NCI-H1436 treated with DMSO at 0.1 percent for 48 hours (cell line): ENCODE results near the gene EPAS1.

Source experiments
- DNase-seq: peaks from one replicate; lab custom pipeline; 2025; lab: John Stamatoyannopoulos, UW

Gene EPAS1

DNA sequence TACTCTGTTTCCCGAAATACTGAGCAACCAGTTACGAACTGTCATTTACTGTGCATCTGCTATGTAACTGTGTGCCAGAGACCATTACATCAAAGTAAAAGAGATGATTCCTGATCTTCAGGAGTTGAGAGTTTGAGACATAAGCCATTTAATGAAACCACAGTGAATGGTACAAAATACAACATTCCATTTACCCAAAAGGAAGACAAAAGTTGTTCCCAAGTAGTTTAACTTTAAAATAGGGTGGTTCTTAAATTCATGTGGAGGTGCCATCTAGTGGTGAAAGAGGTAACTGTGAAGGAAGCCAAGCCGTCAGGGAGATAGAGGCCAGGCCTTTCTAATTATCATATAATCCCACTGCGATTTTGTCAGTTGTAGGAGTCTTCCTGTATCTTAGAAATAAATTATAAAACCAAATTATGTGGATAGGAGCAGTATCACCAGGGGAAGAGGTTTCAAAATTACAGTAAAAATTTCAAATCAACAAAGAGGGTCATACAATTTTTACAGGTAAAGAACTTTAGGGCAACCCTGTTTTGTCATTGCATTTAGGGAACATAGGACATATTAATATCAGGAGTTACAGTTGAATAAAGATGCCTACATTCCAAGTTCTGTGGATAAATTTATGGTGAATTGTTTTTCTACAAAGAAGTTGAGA is 67.7 kb downstream of the EPAS1 start:
- DNase-seq: no peak

DNA sequence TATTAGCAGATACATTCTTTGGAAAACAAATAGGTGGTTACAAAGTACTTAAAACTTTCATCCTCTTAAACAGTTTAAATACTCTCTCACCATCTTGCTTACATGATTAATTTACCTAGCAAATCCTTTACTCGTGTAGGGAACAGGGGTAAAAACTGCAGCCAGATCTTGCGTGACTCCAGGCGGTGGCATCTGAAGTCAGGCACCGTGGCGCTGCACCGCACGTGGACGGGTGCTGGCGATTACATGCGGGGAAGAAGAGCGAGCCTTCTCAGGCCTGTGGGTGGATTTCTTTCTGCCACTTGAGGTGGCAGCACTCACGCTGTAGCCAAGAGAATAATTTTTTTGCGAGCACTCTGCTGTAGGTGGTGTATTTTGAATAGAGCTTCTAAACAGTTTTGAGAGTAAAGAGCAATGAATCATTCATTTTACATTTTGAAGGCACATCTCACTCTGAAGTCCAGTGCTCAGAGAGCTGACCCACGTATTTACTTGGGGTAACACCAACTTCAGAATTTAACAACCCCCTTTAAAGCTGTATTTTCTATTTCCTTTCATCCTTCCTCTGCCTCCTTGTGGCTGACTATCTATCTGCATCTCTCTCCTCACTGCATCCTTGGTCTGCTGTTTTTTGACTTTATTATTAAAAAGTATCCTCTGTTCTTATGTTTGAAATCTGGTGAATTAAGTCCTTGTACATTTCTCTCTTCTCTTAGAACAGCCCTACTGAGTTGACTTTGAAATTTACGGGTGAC is 68.9 kb downstream of the EPAS1 start:
- DNase-seq: no peak

DNA sequence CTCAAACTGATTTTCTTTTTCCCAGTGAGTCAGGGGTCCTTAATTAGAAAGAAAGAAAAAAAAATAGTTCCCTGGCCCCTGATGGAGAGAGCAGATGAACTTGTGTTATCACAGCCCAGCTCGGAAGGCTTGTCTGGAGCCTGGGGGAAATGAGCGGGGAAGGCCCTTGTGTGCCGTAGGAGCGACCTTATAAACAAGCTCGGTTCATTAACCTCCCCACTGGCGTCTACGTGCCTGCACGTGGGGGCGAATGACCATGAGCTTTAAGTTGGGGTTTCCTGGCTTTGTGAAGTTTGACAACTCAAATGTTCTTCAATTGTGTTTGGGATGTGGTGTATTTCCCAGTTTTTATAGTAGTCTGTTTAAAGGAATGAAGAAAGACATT is 69.5 kb downstream of the EPAS1 start:
- no peak for DNase-seq

DNA sequence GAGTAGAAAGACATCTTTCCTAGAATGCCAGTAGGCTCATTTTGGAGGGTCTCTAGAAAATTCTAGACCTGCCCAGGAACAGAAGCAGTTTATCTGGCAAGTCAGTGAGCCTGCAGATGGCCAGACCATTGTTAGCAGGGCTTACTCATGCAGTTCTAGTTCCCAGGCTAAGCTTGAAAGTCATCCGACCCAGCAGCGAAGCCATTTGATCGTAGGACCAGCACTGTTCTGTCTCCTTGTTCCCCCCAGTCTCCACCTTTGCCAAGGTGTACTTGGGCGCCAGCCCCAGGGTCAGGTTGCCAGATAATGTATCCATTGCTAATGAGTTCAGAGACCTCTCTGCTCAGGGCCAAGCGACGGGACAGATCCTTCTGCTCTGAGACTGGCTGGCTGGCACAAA is 70.1 kb downstream of the EPAS1 start:
- DNase-seq: no peak

DNA sequence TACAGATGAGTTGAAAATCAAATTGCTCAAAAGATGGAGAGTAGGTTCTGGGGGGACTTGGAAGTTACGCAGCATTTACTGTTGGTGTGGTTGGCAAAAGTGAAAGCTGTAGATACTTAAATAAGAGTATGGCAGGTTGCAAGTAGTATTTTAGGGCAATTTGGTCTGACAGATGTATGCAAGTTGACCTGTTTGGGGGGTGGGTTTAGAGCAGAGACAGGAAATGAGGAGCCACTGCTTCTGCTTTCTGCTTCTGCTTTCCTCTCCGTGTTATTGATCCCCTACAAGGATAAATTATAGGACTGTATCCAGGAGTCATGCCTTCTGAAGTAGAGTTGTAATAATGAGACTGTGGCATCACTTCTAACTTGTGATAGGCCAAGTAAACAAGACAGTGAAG is 71.2 kb downstream of the EPAS1 start:
- DNase-seq: no peak

DNA sequence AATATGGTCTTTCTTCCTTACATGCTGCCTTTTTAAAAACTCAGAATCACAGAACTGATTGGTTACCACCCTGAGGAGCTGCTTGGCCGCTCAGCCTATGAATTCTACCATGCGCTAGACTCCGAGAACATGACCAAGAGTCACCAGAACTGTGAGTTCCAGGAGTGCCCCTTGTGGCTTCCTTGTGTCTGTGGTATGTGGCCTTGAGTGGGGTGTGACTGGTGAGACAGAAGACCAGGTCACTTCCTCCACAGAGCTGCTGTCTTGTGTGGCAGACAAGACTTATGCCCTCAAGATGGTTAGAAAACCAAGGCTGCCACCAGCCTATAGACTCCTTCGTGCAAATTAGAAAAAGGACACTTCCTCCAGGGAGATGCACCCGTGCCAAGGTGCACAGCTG is 72.6 kb downstream of the EPAS1 start:
- no peak for DNase-seq

DNA sequence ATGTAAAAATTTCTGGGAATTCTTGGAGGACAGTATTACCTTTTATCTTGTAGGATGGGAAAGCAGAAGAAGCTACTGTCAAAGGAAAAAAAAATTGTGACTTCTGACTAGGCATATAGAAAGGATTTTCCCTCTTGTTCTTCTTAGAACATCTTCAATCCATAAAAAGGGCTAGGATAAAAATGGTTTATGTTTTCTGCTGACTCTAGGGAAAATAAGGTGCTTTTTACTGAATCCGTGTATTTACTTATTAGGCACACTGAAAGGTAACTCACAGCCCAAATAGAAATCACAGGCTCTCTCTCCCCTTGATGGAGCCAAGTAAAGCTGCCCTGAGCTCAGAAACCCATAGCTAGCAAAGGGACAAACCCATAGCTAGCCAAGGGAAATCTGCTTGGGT is 74.6 kb downstream of the EPAS1 start:
- DNase-seq: no peak

DNA sequence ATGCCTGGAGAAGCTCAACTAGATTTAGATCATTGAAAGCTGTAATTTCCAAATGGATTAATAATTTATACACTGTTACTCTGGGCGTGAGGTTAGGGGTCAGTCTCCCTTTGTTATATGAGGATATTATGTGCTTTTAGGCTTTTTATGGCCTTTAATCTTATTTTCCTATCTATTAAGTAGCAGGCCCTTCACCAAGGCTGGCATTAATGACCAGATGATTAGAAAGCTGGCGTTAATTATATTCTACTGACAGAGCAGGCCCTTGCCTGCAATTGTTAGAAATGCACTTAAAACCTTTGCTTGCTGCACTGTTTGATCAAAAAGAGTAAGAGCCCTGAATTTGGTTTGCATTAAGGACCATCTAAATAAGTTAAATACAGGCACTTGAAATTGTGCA is 75.3 kb downstream of the EPAS1 start:
- DNase-seq: no peak

DNA sequence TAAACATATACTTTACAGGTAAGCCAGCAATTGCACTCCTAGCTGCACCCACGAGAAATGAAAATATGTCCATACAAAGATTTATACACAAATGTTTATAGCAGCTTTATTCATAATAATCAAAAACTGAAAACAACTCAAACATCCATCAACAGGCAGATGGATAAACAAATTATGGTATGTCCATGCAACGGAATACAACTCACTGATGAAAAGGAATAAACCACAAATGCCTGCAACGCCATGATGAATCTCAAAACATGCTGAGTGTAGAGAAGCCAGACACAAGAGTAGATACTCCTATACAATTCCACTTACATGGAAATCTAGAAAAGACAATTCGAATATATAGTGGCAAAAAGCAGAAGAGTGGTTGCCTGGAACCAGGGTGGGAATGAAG is 76.0 kb downstream of the EPAS1 start:
- no peak for DNase-seq

DNA sequence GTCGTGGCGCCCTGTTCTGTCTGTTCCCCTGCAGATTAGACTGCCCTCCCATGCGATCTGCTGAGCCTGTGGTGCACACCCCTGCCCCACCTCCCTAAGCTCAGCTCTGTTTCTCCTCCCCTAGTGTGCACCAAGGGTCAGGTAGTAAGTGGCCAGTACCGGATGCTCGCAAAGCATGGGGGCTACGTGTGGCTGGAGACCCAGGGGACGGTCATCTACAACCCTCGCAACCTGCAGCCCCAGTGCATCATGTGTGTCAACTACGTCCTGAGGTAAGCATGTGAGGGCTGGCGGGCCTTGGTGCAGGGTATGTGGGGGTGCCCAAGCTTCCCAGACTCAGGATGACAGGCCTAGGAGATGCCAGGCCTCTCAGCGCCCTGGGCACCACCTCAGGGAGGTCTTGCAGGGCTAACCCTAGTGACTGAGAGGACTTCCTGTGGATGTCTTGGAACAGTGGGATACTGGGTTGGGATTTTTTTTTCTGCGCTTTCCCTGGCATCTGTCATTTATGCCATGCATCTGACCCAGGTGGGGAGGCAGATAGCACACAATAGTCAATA is 78.4 kb downstream of the EPAS1 start:
- DNase-seq: no peak

DNA sequence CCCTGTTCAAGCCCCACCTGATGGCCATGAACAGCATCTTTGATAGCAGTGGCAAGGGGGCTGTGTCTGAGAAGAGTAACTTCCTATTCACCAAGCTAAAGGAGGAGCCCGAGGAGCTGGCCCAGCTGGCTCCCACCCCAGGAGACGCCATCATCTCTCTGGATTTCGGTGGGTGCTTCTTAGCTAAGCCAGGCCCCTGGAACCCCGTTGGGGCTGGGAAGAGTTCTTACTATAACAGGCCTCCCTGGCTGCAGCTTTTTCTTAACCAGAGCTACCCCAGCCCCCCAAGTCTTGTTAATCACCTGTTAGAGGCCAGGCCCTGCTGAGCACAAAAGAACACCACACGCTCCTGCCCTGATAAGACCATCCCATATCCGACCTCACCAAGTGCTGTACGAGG is 79.4 kb downstream of the EPAS1 start:
- DNase-seq: no peak

DNA sequence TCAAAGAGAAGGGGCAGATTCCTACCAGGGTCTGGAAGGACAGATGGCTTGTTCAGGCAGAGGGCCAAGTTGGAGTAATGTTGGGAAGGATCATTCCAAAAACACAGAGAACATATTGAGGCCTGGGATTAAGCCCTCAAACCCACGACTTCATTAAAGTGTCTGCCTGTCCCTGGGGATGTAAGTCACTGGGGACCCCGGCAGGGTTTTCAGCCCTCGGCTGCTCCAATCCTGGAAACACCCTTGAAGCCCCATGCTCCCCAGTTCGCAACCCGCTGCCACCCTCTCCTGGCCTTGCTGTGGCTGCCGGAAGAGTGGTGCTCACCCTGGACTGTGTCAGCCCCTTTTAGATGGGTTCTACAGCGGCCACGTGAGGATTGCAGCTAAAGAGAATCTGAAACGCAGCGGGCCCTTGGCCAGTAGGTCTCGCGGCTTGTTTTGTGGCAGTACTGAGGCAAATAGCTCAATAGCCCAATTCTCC is 79.9 kb downstream of the EPAS1 start:
- DNase-seq: no peak

DNA sequence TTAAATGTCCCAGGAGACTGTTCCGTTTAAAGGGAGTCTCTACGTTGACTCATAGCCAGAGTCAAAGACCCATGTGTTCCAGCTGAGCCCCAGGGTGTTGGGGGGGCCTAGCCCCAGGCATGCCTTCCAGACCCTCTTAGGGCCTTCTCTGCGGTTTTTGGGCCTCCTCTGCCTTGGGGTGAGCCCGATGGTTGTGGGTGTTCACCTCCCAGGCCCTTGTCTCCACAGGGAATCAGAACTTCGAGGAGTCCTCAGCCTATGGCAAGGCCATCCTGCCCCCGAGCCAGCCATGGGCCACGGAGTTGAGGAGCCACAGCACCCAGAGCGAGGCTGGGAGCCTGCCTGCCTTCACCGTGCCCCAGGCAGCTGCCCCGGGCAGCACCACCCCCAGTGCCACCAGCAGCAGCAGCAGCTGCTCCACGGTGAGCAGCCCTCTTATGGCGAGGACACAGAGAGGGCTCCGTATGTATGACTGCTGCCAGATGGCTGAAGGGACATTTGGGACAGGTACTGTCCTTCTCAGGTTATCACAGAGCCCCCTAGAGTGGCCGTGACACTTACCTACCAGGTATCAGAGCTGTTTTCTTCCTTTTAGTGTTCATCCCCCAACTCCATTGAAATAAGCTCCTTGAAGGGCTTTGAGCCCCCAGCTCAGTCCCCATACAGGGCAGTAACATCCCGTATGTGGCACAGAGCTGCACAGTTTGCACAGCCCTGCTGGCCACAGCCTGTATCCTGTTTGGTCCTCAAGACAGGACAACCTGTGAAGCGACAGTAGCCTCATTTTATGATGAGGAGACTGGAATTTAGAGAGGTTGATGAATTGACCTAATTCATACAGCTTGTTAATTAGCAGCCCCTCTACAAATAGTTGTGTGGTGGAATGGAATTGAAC is 80.7 kb downstream of the EPAS1 start:
- DNase-seq: no peak

DNA sequence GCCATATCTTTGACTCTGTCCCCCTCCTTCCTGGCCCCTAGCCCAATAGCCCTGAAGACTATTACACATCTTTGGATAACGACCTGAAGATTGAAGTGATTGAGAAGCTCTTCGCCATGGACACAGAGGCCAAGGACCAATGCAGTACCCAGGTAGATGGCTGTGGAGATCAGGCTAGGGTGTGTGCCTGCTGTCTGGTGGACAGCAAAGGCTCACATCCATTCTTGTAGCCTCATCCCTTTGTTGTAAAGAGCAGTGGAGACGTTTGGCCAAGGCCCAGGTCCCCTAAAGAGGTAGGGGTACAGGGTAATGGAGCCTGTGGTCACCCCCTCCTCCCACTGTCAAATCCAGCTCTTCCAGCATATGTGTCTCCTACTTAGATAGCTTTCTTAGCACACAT is 81.4 kb downstream of the EPAS1 start:
- DNase-seq: no peak

DNA sequence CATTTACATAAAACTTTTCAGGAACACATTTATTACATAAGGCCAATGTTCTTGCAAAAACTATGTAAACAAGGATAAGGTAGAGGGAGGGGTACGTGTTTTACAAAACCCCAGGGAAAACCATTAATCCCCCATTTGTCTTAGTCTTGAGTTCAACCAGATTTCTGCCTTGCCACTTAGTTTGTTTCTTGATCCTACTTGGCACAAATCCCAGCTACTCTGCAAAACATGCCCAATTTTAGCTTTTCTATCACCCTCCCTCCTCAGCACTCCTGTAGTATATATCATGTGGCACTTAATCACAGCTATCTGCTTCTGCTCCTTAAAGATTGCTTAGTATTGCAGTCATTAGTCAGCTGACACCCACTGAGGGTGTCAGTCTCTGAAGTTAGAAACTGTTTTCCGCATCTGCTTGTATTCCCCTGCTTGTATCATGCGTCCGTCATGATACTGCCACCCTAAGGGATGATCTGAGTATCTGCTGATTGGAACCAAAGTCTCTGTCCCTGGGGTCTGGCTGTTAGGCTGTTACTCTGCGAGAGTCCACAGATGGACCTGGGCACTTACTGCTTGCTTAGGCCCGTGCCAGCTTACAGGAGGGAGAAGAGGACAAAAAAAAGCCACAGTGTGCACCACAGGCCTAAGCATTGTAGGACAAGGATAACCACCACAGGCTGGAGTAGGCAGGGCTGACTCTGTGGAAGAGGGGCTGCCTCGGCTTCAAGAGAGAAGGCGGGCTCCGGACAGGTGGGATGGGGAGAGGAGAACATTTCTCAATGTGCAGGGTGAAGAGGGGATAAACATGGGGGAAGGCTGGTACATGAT is 82.2 kb downstream of the EPAS1 start:
- DNase-seq: no peak

DNA sequence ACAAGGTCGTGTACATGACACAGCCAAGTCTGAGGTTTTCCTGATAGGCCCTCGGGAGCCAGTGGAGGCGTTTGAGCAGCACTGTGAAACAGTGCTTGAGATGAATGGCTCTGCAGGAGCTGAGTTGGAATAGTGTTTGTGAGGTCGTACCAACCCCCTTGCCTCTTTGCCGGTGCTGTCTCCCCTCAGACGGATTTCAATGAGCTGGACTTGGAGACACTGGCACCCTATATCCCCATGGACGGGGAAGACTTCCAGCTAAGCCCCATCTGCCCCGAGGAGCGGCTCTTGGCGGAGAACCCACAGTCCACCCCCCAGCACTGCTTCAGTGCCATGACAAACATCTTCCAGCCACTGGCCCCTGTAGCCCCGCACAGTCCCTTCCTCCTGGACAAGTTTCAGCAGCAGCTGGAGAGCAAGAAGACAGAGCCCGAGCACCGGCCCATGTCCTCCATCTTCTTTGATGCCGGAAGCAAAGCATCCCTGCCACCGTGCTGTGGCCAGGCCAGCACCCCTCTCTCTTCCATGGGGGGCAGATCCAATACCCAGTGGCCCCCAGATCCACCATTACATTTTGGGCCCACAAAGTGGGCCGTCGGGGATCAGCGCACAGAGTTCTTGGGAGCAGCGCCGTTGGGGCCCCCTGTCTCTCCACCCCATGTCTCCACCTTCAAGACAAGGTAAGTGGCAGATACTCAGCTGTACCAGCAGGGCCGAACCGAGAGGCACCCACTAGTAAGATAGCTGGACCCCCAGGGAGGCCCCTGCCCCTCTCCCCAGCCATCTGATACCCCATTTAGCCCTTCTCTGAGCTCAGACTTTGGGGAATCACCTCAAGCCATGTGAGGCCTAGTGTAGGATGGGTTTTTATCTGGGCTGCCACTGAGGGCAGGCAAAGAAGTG is 83.1 kb downstream of the EPAS1 start:
- no peak for DNase-seq

DNA sequence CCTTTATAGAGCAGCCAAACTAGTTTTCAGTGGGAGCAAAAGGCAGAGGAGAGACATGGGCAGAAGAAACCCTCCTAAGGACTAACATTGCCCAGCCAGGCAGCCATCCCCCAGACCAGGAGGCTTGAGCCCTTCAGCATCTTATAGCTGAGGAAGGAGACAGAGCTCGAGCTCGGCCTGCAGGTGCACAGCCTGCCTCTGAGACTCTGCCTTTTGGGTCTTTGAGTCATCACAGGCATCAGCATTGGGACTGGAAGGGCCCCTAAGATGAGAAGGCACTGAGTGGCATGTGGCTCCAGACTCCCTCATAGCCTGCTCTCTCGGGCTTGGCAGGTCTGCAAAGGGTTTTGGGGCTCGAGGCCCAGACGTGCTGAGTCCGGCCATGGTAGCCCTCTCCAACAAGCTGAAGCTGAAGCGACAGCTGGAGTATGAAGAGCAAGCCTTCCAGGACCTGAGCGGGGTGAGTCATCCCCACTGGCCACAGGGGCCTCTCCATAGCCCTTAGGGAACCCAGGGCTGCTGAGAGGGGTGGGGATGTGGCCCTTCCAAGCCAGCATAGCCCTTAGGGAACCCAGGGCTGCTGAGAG is 84.1 kb downstream of the EPAS1 start:
- no peak for DNase-seq

DNA sequence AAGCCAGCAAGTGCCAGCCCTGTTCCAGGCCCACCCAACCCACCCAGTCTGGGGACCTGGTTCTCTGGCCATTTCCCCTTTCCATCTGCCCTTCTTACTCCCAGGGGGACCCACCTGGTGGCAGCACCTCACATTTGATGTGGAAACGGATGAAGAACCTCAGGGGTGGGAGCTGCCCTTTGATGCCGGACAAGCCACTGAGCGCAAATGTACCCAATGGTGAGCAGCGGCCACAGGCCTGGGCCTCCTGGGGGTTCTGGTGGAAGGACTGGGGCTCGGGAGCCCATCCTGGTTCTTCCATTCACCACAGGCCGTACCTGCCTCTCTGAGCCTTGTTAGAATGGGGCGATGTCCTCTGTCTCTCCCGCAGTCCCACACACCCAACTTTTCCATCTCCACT is 84.7 kb downstream of the EPAS1 start:
- DNase-seq: no peak

DNA sequence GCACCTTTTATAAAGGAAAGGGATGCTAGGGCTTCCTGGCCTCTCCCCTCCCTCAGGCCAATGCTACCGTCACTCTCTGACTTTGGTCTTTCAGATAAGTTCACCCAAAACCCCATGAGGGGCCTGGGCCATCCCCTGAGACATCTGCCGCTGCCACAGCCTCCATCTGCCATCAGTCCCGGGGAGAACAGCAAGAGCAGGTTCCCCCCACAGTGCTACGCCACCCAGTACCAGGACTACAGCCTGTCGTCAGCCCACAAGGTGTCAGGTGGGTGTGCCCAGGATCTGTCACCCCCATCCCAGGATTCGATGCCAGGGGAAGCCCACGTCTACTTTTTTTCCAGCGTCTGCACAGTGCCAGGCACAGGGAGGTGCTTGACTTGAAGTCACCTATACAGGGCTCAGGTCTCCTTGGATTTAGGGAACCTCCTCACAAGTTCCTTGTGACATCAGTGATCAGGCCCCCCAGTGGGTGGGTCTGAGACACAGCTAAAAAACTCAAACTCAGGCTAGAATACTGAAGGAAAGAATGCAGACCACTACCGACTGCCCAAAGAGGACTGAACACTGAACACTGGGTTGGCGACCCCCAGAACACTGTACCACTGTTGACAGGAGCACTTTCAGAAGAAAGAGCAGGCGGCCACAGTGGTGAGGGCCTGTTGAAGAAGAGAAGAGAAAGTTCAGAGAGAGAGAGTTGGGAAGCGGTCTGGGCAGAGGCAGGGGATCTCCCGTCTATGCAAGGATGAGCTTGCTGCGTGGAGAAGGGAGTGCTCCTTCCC is 85.3 kb downstream of the EPAS1 start:
- no peak for DNase-seq

DNA sequence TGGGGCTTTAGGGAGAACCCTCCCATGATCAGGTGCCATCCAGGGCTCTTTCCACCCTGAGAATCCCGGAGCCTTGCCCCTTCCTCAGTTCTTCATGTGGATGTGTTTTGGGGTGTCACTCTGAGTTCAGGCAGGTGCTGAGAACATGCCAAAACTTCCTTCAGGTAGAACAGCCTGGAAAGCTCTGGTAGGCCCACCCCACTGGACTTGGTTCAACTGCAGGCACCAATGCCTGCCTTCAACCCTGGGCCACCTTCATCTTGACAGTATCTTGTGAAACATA is 85.8 kb downstream of the EPAS1 start:
- no peak for DNase-seq
